ENCODE measurements around the gene EPO.
"Not testable (repeated sequence)": the region's sequence is repeated elsewhere in the genome, so short reads cannot be mapped to it uniquely, and the experiment has no call there.

The EPO gene

GRCh38 chr7:100731937-100732636 is 11.8 kb downstream of the EPO start:
- in situ Hi-C loops (cut with MboI; ENCODE audit: low sequenced_read_pairs): no loop called here

GRCh38 chr7:100735730-100736129 is 15.5 kb downstream of the EPO start:
- in situ Hi-C loops (cut with MboI; ENCODE audit: low sequenced_read_pairs): no loop called here

GRCh38 chr7:100736671-100737070 is 16.4 kb downstream of the EPO start:
- in situ Hi-C loops (cut with MboI; ENCODE audit: low sequenced_read_pairs): no loop called here

- in situ Hi-C loops (cut with MboI; ENCODE audit: low sequenced_read_pairs): no loop called here
Observed at GRCh38 chr7:100739934-100740333, 19.7 kb downstream of the EPO start.

- in situ Hi-C loops (cut with MboI; ENCODE audit: low sequenced_read_pairs): no loop called here
Observed at GRCh38 chr7:100744605-100745004, 24.3 kb downstream of the EPO start.

GRCh38 chr7:100745184-100745583 is 24.9 kb downstream of the EPO start:
- in situ Hi-C loops (cut with MboI; ENCODE audit: low sequenced_read_pairs): no loop called here

GRCh38 chr7:100752994-100753393 is 32.7 kb downstream of the EPO start:
- in situ Hi-C loops (cut with MboI; ENCODE audit: low sequenced_read_pairs): no loop called here

- in situ Hi-C loops (cut with MboI; ENCODE audit: low sequenced_read_pairs): no loop called here
Observed at GRCh38 chr7:100753750-100754149, 33.5 kb downstream of the EPO start.

GRCh38 chr7:100759357-100760171 is 39.3 kb downstream of the EPO start:
- in situ Hi-C loops (cut with MboI; ENCODE audit: low sequenced_read_pairs): no loop called here

GRCh38 chr7:100762841-100763240 is 42.6 kb downstream of the EPO start:
- in situ Hi-C loops (cut with MboI; ENCODE audit: low sequenced_read_pairs): not testable (repeated sequence)

GRCh38 chr7:100763556-100764140 is 43.4 kb downstream of the EPO start:
- in situ Hi-C loops (cut with MboI; ENCODE audit: low sequenced_read_pairs): no loop called here

GRCh38 chr7:100764841-100765240 is 44.6 kb downstream of the EPO start:
- in situ Hi-C loops (cut with MboI; ENCODE audit: low sequenced_read_pairs): no loop called here

- in situ Hi-C loops (cut with MboI; ENCODE audit: low sequenced_read_pairs): no loop called here
Observed at GRCh38 chr7:100765250-100765649, 45.0 kb downstream of the EPO start.

GRCh38 chr7:100768784-100769183 is 48.5 kb downstream of the EPO start:
- in situ Hi-C loops (cut with MboI; ENCODE audit: low sequenced_read_pairs): no loop called here

Data from HL-60/S4 (cell line).